ENCODE data around the gene GNL1.

DNA sequence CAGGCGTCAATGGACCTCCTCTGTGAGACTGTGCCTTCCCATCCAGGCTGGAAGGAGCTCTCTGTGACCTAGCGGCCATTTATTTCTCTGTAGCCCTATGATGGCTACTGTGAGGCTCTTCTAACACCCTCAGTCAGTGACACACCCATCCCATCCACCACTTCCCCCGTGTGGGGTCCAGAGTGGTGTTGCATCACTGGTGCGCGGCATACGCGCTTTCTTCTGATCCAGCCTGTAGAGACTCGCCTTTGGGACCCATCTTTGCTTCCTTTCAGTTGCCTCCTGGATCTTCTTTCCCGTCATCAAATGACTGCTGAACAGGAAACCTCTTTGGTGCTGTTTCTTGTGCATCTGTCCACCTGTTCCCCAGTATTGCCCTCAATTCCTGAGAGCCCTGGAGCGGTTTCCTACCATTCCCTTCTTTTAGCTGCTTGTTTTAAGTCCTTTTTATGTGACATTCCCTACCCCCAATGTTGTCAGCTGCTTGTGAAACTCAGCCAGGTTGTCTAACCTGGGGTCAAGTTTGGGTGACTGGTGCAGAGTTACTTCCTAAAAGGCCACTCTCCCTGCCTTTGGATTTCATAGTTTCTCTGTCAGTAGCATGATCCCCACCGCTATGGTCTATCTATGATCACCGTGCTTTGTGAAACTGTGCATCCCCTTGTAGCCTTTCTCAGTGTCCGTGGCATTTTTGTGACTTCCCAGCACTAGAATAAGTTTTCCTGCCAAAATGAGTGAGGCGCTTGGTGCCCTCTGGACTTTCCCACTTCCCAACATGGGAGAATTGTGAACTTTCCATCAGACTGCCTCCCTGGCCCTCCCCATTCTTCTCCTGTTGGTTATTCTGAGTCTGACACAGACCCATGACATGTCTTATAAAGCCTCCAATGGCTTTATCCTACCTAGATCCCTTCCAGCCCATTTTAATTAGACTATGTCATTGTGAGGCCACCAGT lies 6.5 kb upstream of the GNL1 start:
- TF ChIP-seq POLR2A (IDR thresholded peaks at IDR 0.05), result no peak
- TF ChIP-seq, protein P1, sequence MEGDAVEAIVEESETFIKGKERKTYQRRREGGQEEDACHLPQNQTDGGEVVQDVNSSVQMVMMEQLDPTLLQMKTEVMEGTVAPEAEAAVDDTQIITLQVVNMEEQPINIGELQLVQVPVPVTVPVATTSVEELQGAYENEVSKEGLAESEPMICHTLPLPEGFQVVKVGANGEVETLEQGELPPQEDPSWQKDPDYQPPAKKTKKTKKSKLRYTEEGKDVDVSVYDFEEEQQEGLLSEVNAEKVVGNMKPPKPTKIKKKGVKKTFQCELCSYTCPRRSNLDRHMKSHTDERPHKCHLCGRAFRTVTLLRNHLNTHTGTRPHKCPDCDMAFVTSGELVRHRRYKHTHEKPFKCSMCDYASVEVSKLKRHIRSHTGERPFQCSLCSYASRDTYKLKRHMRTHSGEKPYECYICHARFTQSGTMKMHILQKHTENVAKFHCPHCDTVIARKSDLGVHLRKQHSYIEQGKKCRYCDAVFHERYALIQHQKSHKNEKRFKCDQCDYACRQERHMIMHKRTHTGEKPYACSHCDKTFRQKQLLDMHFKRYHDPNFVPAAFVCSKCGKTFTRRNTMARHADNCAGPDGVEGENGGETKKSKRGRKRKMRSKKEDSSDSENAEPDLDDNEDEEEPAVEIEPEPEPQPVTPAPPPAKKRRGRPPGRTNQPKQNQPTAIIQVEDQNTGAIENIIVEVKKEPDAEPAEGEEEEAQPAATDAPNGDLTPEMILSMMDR (IDR thresholded peaks at IDR 0.05), result no peak
